ENCODE data around the gene BRD4.

GRCh38 chr19:15268928-15269253 is 63.4 kb downstream of the BRD4 start:
- TF ChIP-seq, protein P1, sequence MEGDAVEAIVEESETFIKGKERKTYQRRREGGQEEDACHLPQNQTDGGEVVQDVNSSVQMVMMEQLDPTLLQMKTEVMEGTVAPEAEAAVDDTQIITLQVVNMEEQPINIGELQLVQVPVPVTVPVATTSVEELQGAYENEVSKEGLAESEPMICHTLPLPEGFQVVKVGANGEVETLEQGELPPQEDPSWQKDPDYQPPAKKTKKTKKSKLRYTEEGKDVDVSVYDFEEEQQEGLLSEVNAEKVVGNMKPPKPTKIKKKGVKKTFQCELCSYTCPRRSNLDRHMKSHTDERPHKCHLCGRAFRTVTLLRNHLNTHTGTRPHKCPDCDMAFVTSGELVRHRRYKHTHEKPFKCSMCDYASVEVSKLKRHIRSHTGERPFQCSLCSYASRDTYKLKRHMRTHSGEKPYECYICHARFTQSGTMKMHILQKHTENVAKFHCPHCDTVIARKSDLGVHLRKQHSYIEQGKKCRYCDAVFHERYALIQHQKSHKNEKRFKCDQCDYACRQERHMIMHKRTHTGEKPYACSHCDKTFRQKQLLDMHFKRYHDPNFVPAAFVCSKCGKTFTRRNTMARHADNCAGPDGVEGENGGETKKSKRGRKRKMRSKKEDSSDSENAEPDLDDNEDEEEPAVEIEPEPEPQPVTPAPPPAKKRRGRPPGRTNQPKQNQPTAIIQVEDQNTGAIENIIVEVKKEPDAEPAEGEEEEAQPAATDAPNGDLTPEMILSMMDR (IDR thresholded peaks at IDR 0.05), result no peak
- TF ChIP-seq POLR2A (IDR thresholded peaks at IDR 0.05), result no peak
- no peak for TF ChIP-seq EP300 (IDR thresholded peaks at IDR 0.05)

Data from suprapubic skin (tissue), 3 donors.